H1 (cell line): ENCODE data around the gene PPP1R2. TPM values are rescaled to one million over a fixed set of nuclear protein-coding genes. Genes with fewer than 3 reads are reported as not detected.

ENCODE experiments used
- CTCF ChIA-PET: fragments of 300-600 bp; sonication (Branson Sonifier 250); formaldehyde crosslinking; loops from one replicate; lab custom pipeline; 2021; ENCODE audit not compliant: partially characterized antibody; lab: Charles Lee
- POLR2A ChIA-PET: fragments of 300-600 bp; sonication (Branson Sonifier 250); formaldehyde crosslinking; loops from one replicate; lab custom pipeline; 2021; ENCODE audit warnings: inconsistent platforms; ENCODE audit not compliant: partially characterized antibody; lab: Charles Lee
- DNase-seq, 2 experiments: peaks; one replicate each; pipeline versions ENCODE4 v3.0.0 to v3.0.0-alpha.2; 2010 to 2022; ENCODE audit warnings: low spot score in 2 of 2, low read depth in 1 of 2, mixed read lengths in 1 of 2
- FAIRE-seq: peaks from 2 replicates; lab custom pipeline; 2011; peaks lifted over from hg19 to GRCh38; lab: Jason Lieb, UNC
- H2AFZ ChIP-seq: 2 replicates; pipeline ENCODE4 v1.8.1; 2012; ENCODE audit warnings: low read length, inconsistent platforms
- H2AK5ac ChIP-seq: 2 replicates; pipeline ENCODE4 v1.6.1; 2013; ENCODE audit warnings: low read depth, low read length
- H2BK120ac ChIP-seq: replicated peaks from 2 replicates; pipeline ENCODE3; 2013; ENCODE audit warnings: low read depth, low read length, inconsistent platforms
- H2BK12ac ChIP-seq: 2 replicates; pipeline ENCODE4 v1.6.1; 2013; ENCODE audit warnings: low read depth, low read length
- H2BK15ac ChIP-seq: 2 replicates; pipeline ENCODE4 v1.6.1; 2013; ENCODE audit warnings: low read length
- H2BK20ac ChIP-seq: 2 replicates; pipeline ENCODE4 v1.6.1; 2013; ENCODE audit warnings: low read length
- H2BK5ac ChIP-seq: 2 replicates; pipeline ENCODE4 v1.6.1; 2013; ENCODE audit warnings: low read depth, low read length
- H3K14ac ChIP-seq: 2 replicates; pipeline ENCODE4 v1.6.1; 2013; ENCODE audit warnings: inconsistent platforms; ENCODE audit not compliant: insufficient read length
- H3K18ac ChIP-seq: 2 replicates; pipeline ENCODE4 v1.6.1; 2013; ENCODE audit warnings: low read length; ENCODE audit errors: extremely low read depth
- H3K23ac ChIP-seq: 2 replicates; pipeline ENCODE4 v1.6.1; 2013; ENCODE audit warnings: inconsistent platforms; ENCODE audit not compliant: insufficient read length
- H3K23me2 ChIP-seq: 2 replicates; pipeline ENCODE4 v1.6.1; 2013; ENCODE audit warnings: low read depth, low read length
- H3K27ac ChIP-seq: 2 replicates; pipeline ENCODE4 v1.6.1; 2011; ENCODE audit warnings: low read depth, low read length, inconsistent platforms
- H3K27me3 ChIP-seq, 4 experiments: replicated peaks in 1 of 4; 1 replicate in 1 of 4; 2 replicates in 3 of 4; pipeline versions ENCODE4 v1.6.1 to v1.8.1; 2011 to 2013; ENCODE audit warnings: low read length in 3 of 4, mild to moderate bottlenecking in 3 of 4, inconsistent platforms in 2 of 4, mixed read lengths in 2 of 4, moderate library complexity in 1 of 4; ENCODE audit not compliant: control insufficient read depth in 3 of 4, insufficient read depth in 3 of 4; ENCODE audit errors: extremely low read depth in 1 of 4
- H3K36me3 ChIP-seq, 4 experiments: 2 replicates each; pipeline versions ENCODE4 v1.6.1 to v1.8.1; 2011 to 2013; ENCODE audit warnings: mild to moderate bottlenecking in 4 of 4, low read length in 3 of 4, moderate library complexity in 2 of 4, control low read depth in 1 of 4, inconsistent platforms in 1 of 4; ENCODE audit not compliant: insufficient read depth in 4 of 4, control insufficient read depth in 2 of 4
- H3K4ac ChIP-seq: replicated peaks from 2 replicates; pipeline ENCODE3; 2013; ENCODE audit warnings: low read length, low read depth, mixed read lengths, inconsistent platforms; ENCODE audit not compliant: insufficient read length
- H3K4me1 ChIP-seq, 4 experiments: replicated peaks in 1 of 4; 1 replicate in 1 of 4; 2 replicates in 3 of 4; pipeline versions ENCODE4 v1.6.1 to v1.8.1; 2011 to 2013; ENCODE audit warnings: low read length in 3 of 4, inconsistent platforms in 2 of 4, mixed read lengths in 1 of 4; ENCODE audit not compliant: insufficient read depth in 4 of 4, control insufficient read depth in 3 of 4
- H3K4me2 ChIP-seq, 2 experiments: 2 replicates each; pipeline versions ENCODE4 v1.6.1 to v1.8.1; 2011 to 2013; ENCODE audit warnings: low read depth in 2 of 2, low read length in 2 of 2, control low read depth in 1 of 2, inconsistent platforms in 1 of 2, mild to moderate bottlenecking in 1 of 2; ENCODE audit not compliant: insufficient read depth in 1 of 2
- H3K4me3 ChIP-seq, 4 experiments: fragments of 200-600, 300-600 bp in 1 of 4; sonication (generic), shearing (Covaris generic), sonication (Bioruptor Twin) in 1 of 4; 2 replicates each; pipeline versions ENCODE4 v1.5.1 to v1.8.1; 2011 to 2016; ENCODE audit warnings: low read length in 4 of 4, low read depth in 3 of 4, control low read depth in 2 of 4, inconsistent platforms in 2 of 4, mild to moderate bottlenecking in 2 of 4, mixed read lengths in 1 of 4, moderate library complexity in 1 of 4; ENCODE audit not compliant: insufficient read depth in 2 of 4; ENCODE audit errors: extremely low read depth in 1 of 4
- H3K56ac ChIP-seq: replicated peaks from 2 replicates; pipeline ENCODE3; 2013; ENCODE audit warnings: low read depth, mild to moderate bottlenecking, mixed read lengths, low read length, inconsistent platforms; ENCODE audit not compliant: insufficient read length
- H3K79me1 ChIP-seq: 2 replicates; pipeline ENCODE4 v1.6.1; 2013; ENCODE audit warnings: low read depth, low read length, control low read depth
- H3K79me2 ChIP-seq, 2 experiments: 2 replicates each; pipeline versions ENCODE4 v1.6.1 to v1.8.1; 2012 to 2013; ENCODE audit warnings: low read length in 2 of 2, mild to moderate bottlenecking in 2 of 2, inconsistent platforms in 1 of 2; ENCODE audit not compliant: insufficient read depth in 2 of 2, control insufficient read depth in 1 of 2
- H3K9ac ChIP-seq, 4 experiments: replicated peaks in 1 of 4; 1 replicate in 1 of 4; 2 replicates in 3 of 4; pipeline versions ENCODE4 v1.6.1 to v1.8.1; 2011 to 2013; ENCODE audit warnings: low read depth in 3 of 4, low read length in 3 of 4, control low read depth in 2 of 4, mild to moderate bottlenecking in 2 of 4, moderate library complexity in 2 of 4, inconsistent platforms in 1 of 4; ENCODE audit errors: extremely low read depth in 1 of 4
- H3K9me3 ChIP-seq, 2 experiments: 2 replicates each; pipeline versions ENCODE4 v1.6.1 to v1.8.1; 2012 to 2013; ENCODE audit warnings: mild to moderate bottlenecking in 2 of 2, moderate library complexity in 2 of 2, control low read depth in 1 of 2, inconsistent platforms in 1 of 2, low read depth in 1 of 2, low read length in 1 of 2, mixed read lengths in 1 of 2; ENCODE audit not compliant: insufficient read depth in 2 of 2
- H4K20me1 ChIP-seq, 2 experiments: replicated peaks in 1 of 2; 2 replicates each; pipeline versions ENCODE3 to v1.8.1; 2011 to 2013; ENCODE audit warnings: inconsistent platforms in 2 of 2, low read length in 2 of 2, mild to moderate bottlenecking in 1 of 2; ENCODE audit not compliant: insufficient read depth in 2 of 2, control insufficient read depth in 1 of 2
- H4K5ac ChIP-seq: 2 replicates; pipeline ENCODE4 v1.6.1; 2013; ENCODE audit warnings: low read length, low read depth, mixed read lengths, inconsistent platforms; ENCODE audit not compliant: insufficient read length
- H4K8ac ChIP-seq: 2 replicates; pipeline ENCODE4 v1.8.0; 2013; ENCODE audit warnings: mild to moderate bottlenecking, moderate library complexity, low read length, inconsistent platforms; ENCODE audit not compliant: insufficient read depth; ENCODE audit errors: extremely low read depth
- H4K91ac ChIP-seq: replicated peaks from 2 replicates; pipeline ENCODE3; 2013; ENCODE audit warnings: low read length, mixed read lengths, inconsistent platforms; ENCODE audit not compliant: insufficient read length
- CREB1 ChIP-seq: IDR thresholded peaks from 2 replicates; pipeline ENCODE4 v1.6.1; 2012; ENCODE audit warnings: inconsistent platforms
- CTCF ChIP-seq, 3 experiments: IDR thresholded peaks; 1 replicate in 2 of 3; 2 replicates in 1 of 3; pipeline versions ENCODE4 v1.5.1 to v1.6.1; 2011; ENCODE audit warnings: low read length in 3 of 3, mild to moderate bottlenecking in 3 of 3, inconsistent platforms in 2 of 3, low read depth in 1 of 3, moderate library complexity in 1 of 3; ENCODE audit not compliant: insufficient read depth in 1 of 3; ENCODE audit errors: control extremely low read depth in 1 of 3
- RAD21 ChIP-seq, 2 experiments: IDR thresholded peaks in 1 of 2; conservative IDR thresholded peaks in 1 of 2; 2 replicates each; pipeline ENCODE4 v1.6.1; 2011; ENCODE audit warnings: low read depth in 2 of 2, low read length in 2 of 2, improper control_type of control experiment in 1 of 2, inconsistent platforms in 1 of 2, mild to moderate bottlenecking in 1 of 2, moderate library complexity in 1 of 2
- SIX5 ChIP-seq: IDR thresholded peaks from 2 replicates; pipeline ENCODE4 v1.6.1; 2011; ENCODE audit warnings: mild to moderate bottlenecking, low read depth, low read length
- SP2 ChIP-seq: IDR thresholded peaks from 2 replicates; pipeline ENCODE4 v1.6.1; 2012; ENCODE audit warnings: mild to moderate bottlenecking, low read length, inconsistent platforms
- SP4 ChIP-seq: IDR thresholded peaks from 2 replicates; pipeline ENCODE4 v1.6.1; 2012; ENCODE audit warnings: low read length, inconsistent platforms
- TEAD4 ChIP-seq: IDR thresholded peaks from 2 replicates; pipeline ENCODE4 v1.6.1; 2012; ENCODE audit warnings: low read depth, low read length, inconsistent platforms, mixed read lengths
- ZNF274 ChIP-seq: IDR thresholded peaks from 2 replicates; pipeline ENCODE4 v1.7.0; 2012; ENCODE audit warnings: low read length, borderline replicate concordance; ENCODE audit errors: extremely low read depth
- WGBS, 2 experiments: shearing (Covaris generic) in 1 of 2; methylation state at CpG; one replicate each; pipeline versions ENCODE4 v1.1.6 to v1.1.7; 2013 to 2015; ENCODE audit warnings: low lambda C conversion rate in 2 of 2, mixed read lengths in 2 of 2, inconsistent platforms in 1 of 2, low coverage in 1 of 2, missing lambda C conversion rate in 1 of 2; ENCODE audit not compliant: insufficient replicate concordance in 2 of 2, insufficient coverage in 1 of 2, insufficient read length in 1 of 2; ENCODE audit errors: extremely low coverage in 1 of 2, missing lambda C conversion rate in 1 of 2; 5-methylcytosine and 5-hydroxymethylcytosine counted together
- polyA plus RNA-seq, 7 experiments: library from polyadenylated mRNA; depleted of rRNA in 3 of 7; stranded (reverse) in 5 of 7; unstranded in 2 of 7; fragments of >200 nt in 5 of 7; fragments of 200-250 nt in 2 of 7; gene quantifications; 1 replicate in 5 of 7; 2 replicates in 1 of 7; 4 replicates in 1 of 7; pipeline versions ENCODE4 v1.2.1 to v1.2.3, GENCODE V29; 2011 to 2013; ENCODE audit warnings: missing spikeins in 2 of 7, mixed read lengths in 2 of 7
- total RNA-seq: library from RNA; stranded (reverse); fragmentation: NEBNext Ultra II Directional; extraction: Animal tissue kit (Norgen Biotek cat#: 25700); gene quantifications from 2 replicates; pipeline ENCODE4 v1.2.1, GENCODE V29; 2021

Gene PPP1R2
- total and polyA plus RNA-seq, 2 of the 8 experiments (the other 6 are each of a cell fraction or from before 2014, with no cell fraction given) = 14.0 to 26.5 TPM

- CTCF ChIA-PET = interaction anchor here (0.8 to 2.4 kb wide), 8 partner anchors 9 to 268 kb away, joined by 3 to 8 read pairs (median 4); no protein-coding TSS in a partner anchor
- Histone ChIP-seq H2BK5ac (no peak overlapping the region), H2BK120ac (no peak overlapping the region), H2BK20ac (no peak overlapping the region), H3K27me3 (no peaks in the 10 kb centered on the region), H3K14ac (no peak overlapping the region), H3K23me2 (no peaks in the 10 kb centered on the region; the same call in 1 of the 2 replicates), H3K79me1 (no peaks in the 10 kb centered on the region), H3K36me3 (no peaks in the 10 kb centered on the region), H3K4me1 (no peaks in the 10 kb centered on the region), H4K8ac (no peak overlapping the region), H2BK12ac (no peak overlapping the region), H2AFZ (peak overlapping the region; percentile 53; the same call in 1 of the 2 replicates), H3K9ac (no peak overlapping the region), H3K4me3 (no peak overlapping the region), H3K9me3 (no peaks in the 10 kb centered on the region), H3K56ac (no peak overlapping the region), H2BK15ac (no peak overlapping the region), H3K18ac (no peak overlapping the region), H3K4me2 (no peak overlapping the region), H2AK5ac (no peak overlapping the region), H3K79me2 (no peaks in the 10 kb centered on the region), H3K23ac (no peak overlapping the region), H3K4ac (no peak overlapping the region), H4K20me1 (no peaks in the 10 kb centered on the region), H4K91ac (no peak overlapping the region), H4K5ac (no peak overlapping the region), H3K27ac (no peak overlapping the region)
- 62% methylated on average over 9 of the region's 9 CpGs; no CpG with 5 or more reads in 1 of the 2 experiments for WGBS, 2 experiments
- no peak for FAIRE-seq
- TF ChIP-seq RAD21 (IDR thresholded peaks at IDR 0.05 in 1 of 2, conservative IDR thresholded peaks at IDR 0.05 in 1 of 2; ENCODE audit: low read depth in 2 of 2, low read length in 2 of 2) (peak in 1 of 2 experiments; percentile 24; a peak in 1 of 4 replicates), CTCF (IDR thresholded peaks at IDR 0.05; ENCODE audit: control extremely low read depth in 1 of 3, insufficient read depth in 1 of 3, low read depth in 1 of 3, low read length in 3 of 3) (peak in 2 of 3 experiments; percentile 40 to 50; a peak in 3 of 4 replicates), SP2 (no peak), SIX5 (no peak), ZNF274 (no peak), SP4 (no peak), CREB1 (0 out of 2 replicates have a peak, but pooled peaks have one; percentile 17), TEAD4 (0 out of 2 replicates have a peak, but pooled peaks have one; percentile 28)
- POLR2A ChIA-PET = interaction anchor here (0.7 kb wide), 1 partner anchor 299 kb away, joined by 3 read pairs; no protein-coding TSS in a partner anchor
- no peak for DNase-seq
These were observed 39.8 kb upstream of the PPP1R2 start for GRCh38 chr3:195582947-195583346.
